Measurements from ENCODE around the gene RALBP1. TPM values are rescaled to one million over a fixed set of nuclear protein-coding genes. Genes with fewer than 3 reads are reported as not detected.
A peak's percentile ranks its signal among the peaks of the same experiment; 100 is the strongest.
"Not testable (repeated sequence)": the region's sequence is repeated elsewhere in the genome, so short reads cannot be mapped to it uniquely, and the experiment has no call there.

RALBP1 gene
- polyA plus RNA-seq, 3 donors = 12.8 to 45.7 (median 25.7) TPM

- 60 to 81% (median 62%) methylated on average over 12 of the region's 12 CpGs for WGBS, 3 donors
- H3K27ac ChIP-seq (ENCODE audit: low read depth, low read length) = no peak overlapping the region
These were observed 25.5 kb upstream of the RALBP1 start for GRCh38 chr18:9449600-9450414.

DNA sequence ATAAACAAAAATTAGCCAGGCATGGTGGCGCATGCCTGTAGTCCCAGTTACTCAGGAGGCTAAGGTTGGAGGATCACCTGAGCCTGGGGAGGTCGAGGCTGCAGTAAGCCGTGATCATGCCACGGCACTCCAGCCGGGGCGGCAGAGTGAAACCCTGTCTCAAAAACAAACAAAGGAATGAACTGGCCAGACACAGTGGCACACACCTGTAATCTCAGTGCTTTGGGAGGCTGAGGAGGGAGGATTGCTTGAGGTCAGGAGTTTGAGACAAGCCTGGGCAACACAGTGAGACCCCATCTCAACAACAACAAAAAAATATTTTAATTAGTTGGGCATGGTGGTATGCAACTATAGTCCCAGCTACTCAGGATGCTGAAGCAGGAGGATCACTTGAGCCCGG lies 24.4 kb upstream of the RALBP1 start:
- not testable (repeated sequence) for H3K27ac ChIP-seq (ENCODE audit: low read depth, low read length)
- 89 to 97% (median 93%) methylated on average over 7 of the region's 7 CpGs for WGBS, 3 donors

- 68 to 86% (median 83%) methylated on average over 2 of the region's 2 CpGs for WGBS, 3 donors
These were observed 22.0 kb upstream of the RALBP1 start for GRCh38 chr18:9453283-9453682.

DNA sequence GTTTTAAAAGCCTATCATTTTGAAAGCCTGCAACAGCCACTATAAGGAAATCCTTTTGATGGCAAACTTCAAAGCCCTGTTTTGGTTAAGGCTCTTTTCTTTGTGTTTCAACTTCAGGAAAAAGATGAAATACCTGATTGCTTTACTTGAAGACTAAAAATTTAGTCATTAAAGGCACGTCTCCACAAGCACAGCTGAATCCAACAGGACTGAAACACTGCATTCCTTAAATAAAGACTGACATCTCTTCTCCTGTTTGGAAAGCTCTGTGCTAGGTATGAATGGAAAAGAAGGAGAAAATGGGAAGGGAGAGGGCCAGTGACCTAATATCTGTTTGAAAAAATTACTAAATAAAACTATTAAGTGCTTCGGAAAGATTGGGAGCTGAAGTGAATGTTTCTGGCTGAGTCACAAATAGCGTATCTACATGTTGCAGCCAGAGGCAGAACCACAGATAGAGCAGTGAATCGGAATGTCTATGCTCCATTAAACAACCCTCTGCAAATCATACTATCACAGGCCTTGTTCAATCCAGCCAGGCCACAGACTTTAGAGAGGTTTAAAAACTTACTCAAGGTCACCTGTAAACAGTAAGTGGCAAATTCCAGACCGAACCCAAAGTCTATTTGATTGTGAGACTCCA lies 21.1 kb upstream of the RALBP1 start:
- no peak overlapping the region for H3K27ac ChIP-seq (ENCODE audit: low read depth, low read length)
- 68 to 84% (median 73%) methylated on average over 5 of the region's 5 CpGs for WGBS, 3 donors

More at GRCh38 chr18:9453283-9453682, 22.0 kb upstream of the RALBP1 start:
- no peak overlapping the region for H3K27ac ChIP-seq (ENCODE audit: low read depth, low read length)

DNA sequence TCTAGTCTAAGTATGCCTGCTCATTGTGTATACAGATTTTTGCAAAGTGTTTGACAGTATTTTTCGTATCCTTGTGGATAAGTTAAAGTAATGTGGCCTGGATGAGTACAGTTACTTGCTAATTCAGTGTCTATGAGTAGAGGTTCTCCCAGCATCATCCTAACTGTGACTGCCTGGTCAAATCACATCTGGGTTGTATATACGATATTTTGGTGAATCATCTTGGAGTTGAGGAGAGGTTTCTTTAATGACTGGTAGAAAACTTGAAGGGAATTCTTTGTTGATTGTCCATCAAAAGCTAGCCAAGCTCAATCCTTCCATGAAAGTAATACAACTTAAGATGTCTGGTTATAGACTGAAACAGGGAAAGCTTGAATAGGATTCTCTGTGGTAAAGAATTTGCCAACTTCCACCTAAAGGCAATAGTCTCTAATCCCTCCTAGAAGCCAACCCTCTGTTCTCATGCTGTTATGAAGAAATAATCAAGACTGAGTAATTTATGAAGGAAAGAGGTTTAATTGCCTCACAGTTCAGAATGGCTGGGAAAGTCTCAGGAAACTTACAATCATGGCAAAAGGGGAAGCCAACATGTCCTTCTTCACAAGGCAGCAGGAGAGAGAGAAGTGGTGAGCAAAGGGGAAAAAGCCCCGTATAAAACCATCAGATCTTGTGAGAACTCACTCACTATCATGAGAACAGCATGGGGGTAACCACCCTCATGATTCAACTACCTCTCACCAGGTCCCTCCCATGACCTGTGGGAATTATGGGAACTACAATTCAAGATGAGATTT lies 19.4 kb upstream of the RALBP1 start:
- whole genome bisulfite sequencing, 3 donors = 86 to 92% (median 88%) methylated on average over 3 of the region's 3 CpGs
- H3K27ac ChIP-seq (ENCODE audit: low read depth, low read length) = no peak overlapping the region

GRCh38 chr18:9466127-9466526 lies 9.2 kb upstream of the RALBP1 start:
- WGBS, 3 donors = 74 to 99% (median 75%) methylated on average over 2 of the region's 2 CpGs
- H3K27ac ChIP-seq (ENCODE audit: low read depth, low read length) = no peak overlapping the region

DNA sequence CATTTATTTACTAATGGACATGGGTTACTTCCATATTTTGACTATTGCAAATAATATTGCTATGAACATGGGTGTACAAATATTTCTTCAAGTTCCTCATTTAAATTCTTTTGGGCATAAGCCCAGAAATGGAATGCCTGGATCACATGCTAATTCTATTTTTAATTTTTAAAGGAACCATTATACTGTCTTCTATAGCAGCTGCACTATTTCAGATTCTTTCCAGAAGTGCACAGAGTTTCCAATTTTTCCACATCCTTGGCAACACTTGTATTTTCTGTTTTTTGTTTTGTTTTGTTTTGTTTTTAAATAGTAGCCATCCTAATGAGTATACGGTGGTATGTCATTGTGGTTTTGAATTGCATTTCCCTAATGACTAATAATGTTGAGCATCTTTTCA lies 8.5 kb upstream of the RALBP1 start:
- WGBS, 3 donors = 27 to 67% (median 57%) methylated on average over 1 of the region's 1 CpG
- H3K27ac ChIP-seq (ENCODE audit: low read depth, low read length) = no peak overlapping the region

- WGBS, 3 donors = 84 to 90% (median 85%) methylated on average over 3 of the region's 3 CpGs
- no peak overlapping the region for H3K27ac ChIP-seq (ENCODE audit: low read depth, low read length)
These were observed 6.3 kb upstream of the RALBP1 start for GRCh38 chr18:9468998-9469397.

GRCh38 chr18:9469685-9470084 lies 5.6 kb upstream of the RALBP1 start:
- no peak overlapping the region for H3K27ac ChIP-seq (ENCODE audit: low read depth, low read length)

DNA sequence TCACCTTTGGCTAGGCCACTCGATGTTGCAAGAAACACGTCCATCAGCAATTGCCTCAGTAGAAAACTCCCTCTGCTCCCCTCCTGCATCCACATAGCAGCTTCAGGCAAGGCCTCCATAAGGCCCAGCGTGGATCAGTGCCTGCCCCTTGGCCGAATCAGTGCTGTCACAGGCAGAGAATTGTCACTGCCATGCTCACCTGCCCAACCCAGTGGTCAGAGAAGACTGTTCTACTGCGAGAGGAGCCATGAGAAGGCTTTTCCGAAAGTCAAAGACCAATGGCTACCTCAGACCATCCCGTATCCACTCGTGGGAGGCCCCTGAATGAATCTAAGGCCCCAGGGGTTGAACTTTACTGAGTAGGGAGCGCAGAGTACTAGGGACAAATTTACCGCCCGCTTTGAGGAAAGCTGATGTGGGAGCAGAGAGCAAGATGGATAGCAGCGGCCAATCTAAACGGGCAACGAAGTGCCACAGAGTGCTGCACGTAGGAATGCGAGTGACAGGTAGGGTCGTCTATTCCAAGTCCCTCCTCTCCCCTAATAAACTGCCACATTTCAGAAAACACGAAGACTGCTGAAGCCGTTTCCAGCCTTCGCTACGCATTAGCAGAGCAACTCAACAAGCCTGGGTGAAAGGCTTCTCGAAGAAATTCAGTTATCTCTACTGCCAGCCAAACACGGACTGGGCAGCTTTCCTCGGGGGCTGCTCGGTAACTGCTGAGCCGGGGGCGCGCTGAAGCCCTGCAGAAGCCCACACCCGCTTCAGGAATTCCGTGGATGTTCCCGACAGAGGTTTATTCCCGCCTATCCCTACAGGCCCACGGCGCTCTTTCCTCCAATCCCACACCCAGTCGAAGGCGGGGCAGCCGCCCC lies 968 bp upstream of the RALBP1 start:
- 22 to 32% (median 30%) methylated on average over 37 of the region's 37 CpGs for WGBS, 3 donors
- H3K27ac ChIP-seq (ENCODE audit: low read depth, low read length) = peak overlapping the region; percentile 65

GRCh38 chr18:9475643-9476591 lies 604 bp downstream of the RALBP1 start:
- WGBS, 3 donors = 0 to 1% (median 0%) methylated on average over 44 to 59 of the region's 59 CpGs
- H3K27ac ChIP-seq (ENCODE audit: low read depth, low read length) = no peak overlapping the region

DNA sequence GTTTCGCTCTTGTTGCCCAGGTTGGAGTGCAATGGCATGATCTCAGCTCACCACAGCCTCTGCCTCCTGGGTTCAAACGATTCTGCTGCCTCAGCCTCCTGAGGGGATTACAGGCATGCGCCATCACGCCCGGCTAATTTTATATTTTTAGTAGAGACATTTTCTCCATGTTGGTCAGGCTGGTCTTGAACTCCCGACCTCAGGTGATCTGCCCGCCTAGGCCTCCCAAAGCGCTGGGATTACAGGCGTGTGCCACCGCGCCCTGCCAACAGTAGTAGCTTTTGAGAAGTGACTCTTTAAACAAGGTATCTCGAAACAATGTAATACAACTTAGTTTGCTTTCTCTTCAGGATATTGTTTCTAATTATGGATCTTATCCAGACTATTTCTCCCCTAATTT lies 1.6 kb downstream of the RALBP1 start:
- H3K27ac ChIP-seq (ENCODE audit: low read depth, low read length) = not testable (repeated sequence)
- WGBS, 3 donors = 79 to 92% (median 84%) methylated on average over 12 of the region's 12 CpGs

DNA sequence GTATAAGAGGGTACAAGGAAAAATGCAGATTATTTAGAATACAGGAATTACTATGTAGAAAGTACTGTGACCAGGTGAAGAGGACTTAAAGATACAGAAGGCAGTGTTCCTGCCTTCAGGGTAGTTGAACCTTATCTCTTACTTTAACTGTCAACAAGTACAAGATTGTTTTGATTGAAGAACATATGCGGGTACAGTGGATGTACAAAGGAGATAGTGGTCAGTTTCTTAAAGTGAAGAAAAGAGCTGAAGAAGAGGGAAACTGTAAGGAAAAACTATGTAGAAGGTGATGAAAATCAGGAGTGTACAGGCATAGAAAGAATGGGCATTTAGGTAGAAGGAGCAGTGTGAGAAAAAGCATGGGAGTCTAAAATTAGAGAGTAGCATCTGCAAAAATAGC lies 2.2 kb downstream of the RALBP1 start:
- WGBS, 3 donors = 45 to 72% (median 63%) methylated on average over 1 of the region's 1 CpG
- no peak overlapping the region for H3K27ac ChIP-seq (ENCODE audit: low read depth, low read length)

GRCh38 chr18:9478545-9478944 lies 3.2 kb downstream of the RALBP1 start:
- H3K27ac ChIP-seq (ENCODE audit: low read depth, low read length) = no peak overlapping the region
- 94 to 95% (median 95%) methylated on average over 31 of the region's 31 CpGs for WGBS, 3 donors

- WGBS, 3 donors = 57 to 79% (median 72%) methylated on average over 1 of the region's 1 CpG
- no peak overlapping the region for H3K27ac ChIP-seq (ENCODE audit: low read depth, low read length)
These were observed 7.5 kb downstream of the RALBP1 start for GRCh38 chr18:9482790-9483189.

- 92 to 96% (median 95%) methylated on average over 7 of the region's 7 CpGs for WGBS, 3 donors
- H3K27ac ChIP-seq (ENCODE audit: low read depth, low read length) = no peak overlapping the region
These were observed 8.2 kb downstream of the RALBP1 start for GRCh38 chr18:9483526-9483925.

GRCh38 chr18:9484856-9485255 lies 9.5 kb downstream of the RALBP1 start:
- WGBS, 3 donors = 84 to 89% (median 88%) methylated on average over 2 of the region's 2 CpGs
- H3K27ac ChIP-seq (ENCODE audit: low read depth, low read length) = not testable (repeated sequence)
